Trophoblast cell (in vitro differentiated cells and primary cell): ENCODE data around the gene NCL.

ENCODE experiments used
- DNase-seq, 2 donors: peaks; one replicate each; pipeline ENCODE4 v3.0.0-alpha.2; 2016
- H2AFZ ChIP-seq: 2 replicates; pipeline ENCODE4 v1.6.1; 2013; ENCODE audit warnings: low read length, moderate library complexity, mild to moderate bottlenecking; ENCODE audit not compliant: insufficient read depth, poor library complexity
- H2AK5ac ChIP-seq: 2 replicates; pipeline ENCODE4 v1.6.1; 2013; ENCODE audit warnings: mild to moderate bottlenecking, low read length
- H2BK120ac ChIP-seq: 2 replicates; pipeline ENCODE4 v1.6.1; 2013; ENCODE audit warnings: low read length, mild to moderate bottlenecking, moderate library complexity; ENCODE audit not compliant: insufficient read depth, poor library complexity
- H2BK12ac ChIP-seq: 2 replicates; pipeline ENCODE4 v1.6.1; 2013; ENCODE audit warnings: mild to moderate bottlenecking, low read length, moderate library complexity
- H2BK5ac ChIP-seq: 2 replicates; pipeline ENCODE4 v1.6.1; 2013; ENCODE audit warnings: low read length, low read depth, moderate library complexity, mild to moderate bottlenecking; ENCODE audit not compliant: poor library complexity
- H3K14ac ChIP-seq: 2 replicates; pipeline ENCODE4 v1.6.1; 2013; ENCODE audit warnings: mild to moderate bottlenecking, low read length
- H3K18ac ChIP-seq: 2 replicates; pipeline ENCODE4 v1.6.1; 2013; ENCODE audit warnings: mild to moderate bottlenecking, low read length
- H3K23ac ChIP-seq: 2 replicates; pipeline ENCODE4 v1.6.1; 2013; ENCODE audit warnings: low read length
- H3K27ac ChIP-seq: 2 replicates; pipeline ENCODE4 v1.5.1; 2013; ENCODE audit warnings: low read depth, mild to moderate bottlenecking, inconsistent platforms, low read length, moderate library complexity
- H3K27me3 ChIP-seq: 2 replicates; pipeline ENCODE4 v1.6.1; 2013; ENCODE audit warnings: inconsistent platforms, mild to moderate bottlenecking, low read length, moderate library complexity; ENCODE audit not compliant: insufficient read depth
- H3K36me3 ChIP-seq, 2 experiments: 1 replicate in 1 of 2; 2 replicates in 1 of 2; pipeline ENCODE4 v1.6.1; 2013; ENCODE audit warnings: low read length in 2 of 2, mild to moderate bottlenecking in 2 of 2, moderate library complexity in 1 of 2; ENCODE audit not compliant: insufficient read depth in 2 of 2, control insufficient read depth in 1 of 2
- H3K4ac ChIP-seq: 2 replicates; pipeline ENCODE4 v1.6.1; 2013; ENCODE audit warnings: low read depth, mild to moderate bottlenecking, low read length, moderate library complexity
- H3K4me1 ChIP-seq, 2 experiments: 1 replicate in 1 of 2; 2 replicates in 1 of 2; pipeline ENCODE4 v1.6.1; 2013; ENCODE audit warnings: low read length in 2 of 2, mild to moderate bottlenecking in 2 of 2, moderate library complexity in 1 of 2; ENCODE audit not compliant: insufficient read depth in 2 of 2, control insufficient read depth in 1 of 2
- H3K4me2 ChIP-seq: 2 replicates; pipeline ENCODE4 v1.6.1; 2013; ENCODE audit warnings: inconsistent platforms, mild to moderate bottlenecking, low read length, moderate library complexity
- H3K4me3 ChIP-seq: 2 replicates; pipeline ENCODE4 v1.5.1; 2013; ENCODE audit warnings: mild to moderate bottlenecking, low read depth, low read length, inconsistent platforms
- H3K79me1 ChIP-seq: one replicate; pipeline ENCODE4 v1.6.1; 2013; ENCODE audit warnings: low read length
- H3K79me2 ChIP-seq: 2 replicates; pipeline ENCODE4 v1.6.1; 2013; ENCODE audit warnings: low read length, mild to moderate bottlenecking; ENCODE audit not compliant: control insufficient read depth, insufficient read depth, poor library complexity
- H3K9ac ChIP-seq: 2 replicates; pipeline ENCODE4 v1.6.1; 2013; ENCODE audit warnings: mild to moderate bottlenecking, low read length
- H3K9me3 ChIP-seq: 2 replicates; pipeline ENCODE4 v1.6.1; 2013; ENCODE audit warnings: low read depth, mild to moderate bottlenecking, control low read depth, inconsistent platforms, low read length; ENCODE audit not compliant: insufficient read depth
- H4K12ac ChIP-seq: 2 replicates; pipeline ENCODE4 v1.6.1; 2013; ENCODE audit warnings: low read depth, mild to moderate bottlenecking, low read length, moderate library complexity
- H4K8ac ChIP-seq: 2 replicates; pipeline ENCODE4 v1.6.1; 2013; ENCODE audit warnings: low read depth, mild to moderate bottlenecking, low read length, moderate library complexity
- H4K91ac ChIP-seq: one replicate; pipeline ENCODE4 v1.6.1; 2013; ENCODE audit warnings: low read depth, mild to moderate bottlenecking, low read length, moderate library complexity
- WGBS: extraction: QIAGEN DNeasy Blood & Tissue Kit; methylation state at CpG from one replicate; pipeline ENCODE4 v1.1.7; 2013; ENCODE audit warnings: missing lambda C conversion rate; ENCODE audit not compliant: insufficient read length, insufficient coverage; ENCODE audit errors: extremely low coverage; 5-methylcytosine and 5-hydroxymethylcytosine counted together

The NCL gene

DNA sequence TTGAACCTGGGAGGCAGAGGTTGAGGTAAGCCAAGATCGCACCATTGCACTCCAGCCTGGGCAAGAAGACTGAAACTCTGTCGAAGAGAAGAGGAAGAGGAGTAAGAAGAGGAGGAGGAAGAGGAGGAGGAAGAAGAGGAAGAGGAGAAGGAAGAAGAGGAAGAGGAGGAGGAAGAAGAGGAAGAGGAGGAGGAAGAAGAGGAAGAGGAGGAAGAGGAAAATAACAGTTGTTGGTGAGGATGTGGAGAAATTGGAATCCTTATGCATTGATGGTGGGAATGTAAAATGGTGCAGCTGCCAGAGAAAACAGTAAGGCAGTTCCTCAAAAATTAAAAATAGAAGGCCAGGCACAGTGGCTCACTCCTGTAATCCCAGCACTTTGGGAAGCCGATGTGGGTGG, 8.5 kb upstream of the NCL start:
- Histone ChIP-seq H2AK5ac (no peak overlapping the region), H4K8ac (no peak overlapping the region), H2BK120ac (no peak overlapping the region), H3K36me3 (no peaks in the 10 kb centered on the region), H2AFZ (no peak overlapping the region), H3K79me2 (no peaks in the 10 kb centered on the region), H3K79me1 (no peaks in the 10 kb centered on the region), H3K23ac (no peak overlapping the region), H3K4me3 (no peak overlapping the region), H2BK12ac (no peak overlapping the region), H3K4me2 (no peak overlapping the region), H3K4ac (no peak overlapping the region), H3K4me1 (no peaks in the 10 kb centered on the region), H3K27me3 (no peaks in the 10 kb centered on the region), H2BK5ac (no peak overlapping the region), H3K18ac (no peak overlapping the region), H4K91ac (no peak overlapping the region), H3K27ac (no peak overlapping the region), H3K9ac (no peak overlapping the region), H4K12ac (no peak overlapping the region), H3K14ac (no peak overlapping the region), H3K9me3 (peaks cover 2% of the 10 kb centered on the region)
- WGBS, result no CpG with 5 or more reads among the region's 3 CpGs
- no peak for DNase-seq

DNA sequence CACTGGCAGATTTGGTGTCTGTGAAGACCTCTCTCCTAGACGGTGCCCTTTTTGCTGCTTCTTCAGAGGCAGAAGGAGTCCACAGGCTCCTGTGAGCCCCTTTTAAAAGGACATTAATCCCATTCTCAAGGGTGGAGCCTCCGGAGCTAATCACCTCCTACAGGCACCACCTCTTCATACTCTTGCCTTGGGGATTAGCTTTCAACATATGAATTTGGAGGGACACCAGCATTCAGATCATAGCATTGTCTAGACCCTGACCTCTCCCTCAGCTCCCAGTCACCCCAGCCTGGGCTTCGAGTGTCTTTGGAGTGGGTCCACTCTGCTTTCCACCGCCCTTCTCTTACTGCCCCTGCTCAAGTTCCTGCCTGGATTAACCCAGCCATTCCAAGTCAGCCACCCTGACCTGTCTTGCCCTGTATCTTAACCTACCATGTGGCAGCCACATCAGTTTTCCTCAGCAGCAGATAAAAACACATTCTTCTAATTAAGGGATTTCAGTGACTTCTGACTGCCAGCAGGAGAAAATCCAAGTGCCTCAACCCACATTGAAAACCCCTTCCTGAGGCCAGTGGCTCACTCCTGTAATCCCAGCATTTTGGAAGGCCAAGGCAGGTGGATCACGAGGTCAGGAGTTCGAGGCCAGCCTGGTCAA, 6.1 kb upstream of the NCL start:
- Histone ChIP-seq H3K9ac (no peak overlapping the region), H2BK120ac (no peak overlapping the region), H3K4me3 (no peak overlapping the region), H3K79me1 (no peaks in the 10 kb centered on the region), H2BK5ac (no peak overlapping the region), H3K27ac (no peak overlapping the region), H4K91ac (no peak overlapping the region), H3K9me3 (peaks cover 2% of the 10 kb centered on the region), H2AFZ (no peak overlapping the region), H3K4me2 (no peak overlapping the region), H3K23ac (no peak overlapping the region), H3K27me3 (no peaks in the 10 kb centered on the region), H2AK5ac (no peak overlapping the region), H2BK12ac (no peak overlapping the region), H3K18ac (no peak overlapping the region), H3K79me2 (no peaks in the 10 kb centered on the region), H3K14ac (no peak overlapping the region), H3K4ac (no peak overlapping the region), H3K4me1 (peaks cover 3% of the 10 kb centered on the region in 2 experiments), H4K12ac (no peak overlapping the region), H3K36me3 (no peaks in the 10 kb centered on the region), H4K8ac (no peak overlapping the region)
- no CpG with 5 or more reads among the region's 6 CpGs for WGBS
- DNase-seq, result no peak

- no peak overlapping the region for H3K18ac ChIP-seq
- H2AK5ac ChIP-seq, result no peak overlapping the region
- DNase-seq, result no peak
- H4K91ac ChIP-seq, result no peak overlapping the region
- H3K4ac ChIP-seq, result no peak overlapping the region
- no peak overlapping the region for H3K4me2 ChIP-seq
- no peak overlapping the region for H2AFZ ChIP-seq
- peaks cover 7% of the 10 kb centered on the region for H3K79me1 ChIP-seq
- no peaks in the 10 kb centered on the region for H3K36me3 ChIP-seq
- H3K9ac ChIP-seq, result no peak overlapping the region
- no peak overlapping the region for H2BK5ac ChIP-seq
- H3K14ac ChIP-seq, result no peak overlapping the region
- peaks cover 2% of the 10 kb centered on the region for H3K9me3 ChIP-seq
- H3K4me1 ChIP-seq, result peaks cover 4 to 6% of the 10 kb centered on the region in 2 experiments
- no peak overlapping the region for H4K8ac ChIP-seq
- H2BK12ac ChIP-seq, result no peak overlapping the region
- H3K27me3 ChIP-seq, result no peaks in the 10 kb centered on the region
- no peak overlapping the region for H3K23ac ChIP-seq
- H3K27ac ChIP-seq, result no peak overlapping the region
- H2BK120ac ChIP-seq, result no peak overlapping the region
- H4K12ac ChIP-seq, result no peak overlapping the region
- H3K79me2 ChIP-seq, result peaks cover 3% of the 10 kb centered on the region
- H3K4me3 ChIP-seq, result no peak overlapping the region
- no CpG with 5 or more reads among the region's 3 CpGs for WGBS
Measured at GRCh38 chr2:231469583-231469950, 5.3 kb upstream of the NCL start.

DNA sequence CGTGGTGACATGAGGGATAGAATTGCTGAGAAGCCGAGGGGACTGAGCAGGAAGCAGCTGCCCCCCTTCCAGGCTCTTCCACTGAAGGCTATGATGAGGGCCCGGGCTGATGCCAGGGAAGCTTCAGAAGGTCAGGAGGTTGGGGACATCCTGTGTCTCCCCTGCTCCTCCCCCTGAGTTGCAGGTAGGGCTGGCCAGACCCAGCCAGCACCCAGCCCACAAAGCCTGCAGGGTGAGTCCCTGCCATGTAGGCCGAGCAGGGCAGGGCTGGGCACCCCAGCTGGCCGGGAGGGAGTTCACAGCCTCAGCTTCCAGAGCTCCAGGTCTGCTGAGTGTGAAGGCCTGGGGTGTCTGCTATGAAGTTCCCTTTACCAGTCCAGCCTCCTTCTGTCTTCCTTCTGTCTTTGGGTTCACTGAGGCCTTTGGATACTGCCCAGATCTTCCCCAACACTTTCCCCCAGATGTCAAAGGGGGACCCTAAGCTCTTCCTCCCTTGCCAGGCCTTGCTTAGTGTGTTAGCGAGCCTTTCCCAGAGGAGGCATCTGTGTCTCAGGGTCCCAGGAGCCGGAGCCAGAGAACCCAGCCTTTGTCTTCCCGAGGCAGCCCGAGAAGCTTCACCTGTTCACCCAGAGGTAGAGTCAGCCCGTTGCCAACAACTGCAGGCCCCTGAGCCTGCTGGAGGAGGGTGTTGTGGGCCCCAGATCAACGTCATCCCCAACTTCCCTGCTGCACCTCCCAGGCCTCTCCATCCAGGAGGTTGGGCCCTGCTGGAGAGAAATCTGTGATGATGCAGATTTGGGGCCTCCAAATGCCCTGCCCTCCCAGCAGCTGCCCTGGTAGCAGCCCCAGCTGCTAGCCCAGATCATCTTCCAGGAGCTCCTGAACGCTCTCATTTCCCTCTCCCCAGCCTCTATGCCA, 3.6 kb upstream of the NCL start:
- no peak overlapping the region for H4K91ac ChIP-seq
- H3K18ac ChIP-seq, result no peak overlapping the region
- H2BK5ac ChIP-seq, result no peak overlapping the region
- H3K27ac ChIP-seq, result no peak overlapping the region
- no peak overlapping the region for H3K9ac ChIP-seq
- H3K79me1 ChIP-seq, result peaks cover 13% of the 10 kb centered on the region
- no peak overlapping the region for H2AFZ ChIP-seq
- no peak overlapping the region for H3K23ac ChIP-seq
- H3K79me2 ChIP-seq, result peaks cover 12% of the 10 kb centered on the region
- no peaks in the 10 kb centered on the region for H3K27me3 ChIP-seq
- no peak overlapping the region for H3K14ac ChIP-seq
- no peak overlapping the region for H3K4ac ChIP-seq
- H4K12ac ChIP-seq, result no peak overlapping the region
- peaks cover 2% of the 10 kb centered on the region for H3K9me3 ChIP-seq
- no peak for DNase-seq
- H2AK5ac ChIP-seq, result no peak overlapping the region
- H3K36me3 ChIP-seq, result no peaks in the 10 kb centered on the region
- H2BK120ac ChIP-seq, result no peak overlapping the region
- no peak overlapping the region for H3K4me2 ChIP-seq
- H3K4me1 ChIP-seq, result peaks cover 4 to 6% of the 10 kb centered on the region in 2 experiments
- no peak overlapping the region for H4K8ac ChIP-seq
- no CpG with 5 or more reads among the region's 12 CpGs for WGBS
- H3K4me3 ChIP-seq, result no peak overlapping the region
- H2BK12ac ChIP-seq, result no peak overlapping the region
